KOPT-K1 (cell line): Measurements from ENCODE around the gene POLR3E.

ENCODE experiments used
- H3K27ac ChIP-seq: fragments of 200-600 bp; sonication (generic); 2 replicates; pipeline ENCODE4 v1.5.1; 2016; ENCODE audit warnings: antibody characterized with exemption, mild to moderate bottlenecking, low read depth, low read length; ENCODE audit not compliant: poor library complexity, severe bottlenecking
- H3K36me3 ChIP-seq: fragments of 200-600 bp; sonication (generic); 2 replicates; pipeline ENCODE4 v1.5.1; 2017; ENCODE audit warnings: antibody characterized with exemption, mild to moderate bottlenecking, low read length, moderate library complexity; ENCODE audit not compliant: insufficient read depth
- H3K9me3 ChIP-seq: fragments of 200-600 bp; sonication (generic); 2 replicates; pipeline ENCODE4 v1.5.1; 2017; ENCODE audit warnings: antibody characterized with exemption, low read length, mild to moderate bottlenecking; ENCODE audit not compliant: insufficient read depth, poor library complexity, severe bottlenecking

The POLR3E gene

GRCh38 chr16:22370038-22370820, 73.0 kb downstream of the POLR3E start:
- no peak overlapping the region for H3K27ac ChIP-seq
- peaks cover 30% of the 10 kb centered on the region for H3K36me3 ChIP-seq
- no peaks in the 10 kb centered on the region for H3K9me3 ChIP-seq

- peak overlapping the region; percentile 85 for H3K27ac ChIP-seq
- H3K36me3 ChIP-seq = peaks cover 24% of the 10 kb centered on the region
- no peaks in the 10 kb centered on the region for H3K9me3 ChIP-seq
Measured at GRCh38 chr16:22372882-22373661, 75.9 kb downstream of the POLR3E start.

GRCh38 chr16:22373662-22374310, 76.6 kb downstream of the POLR3E start:
- Histone ChIP-seq H3K36me3 (peaks cover 17% of the 10 kb centered on the region), H3K9me3 (no peaks in the 10 kb centered on the region), H3K27ac (peak overlapping the region; percentile 85)

GRCh38 chr16:22374311-22375116, 77.3 kb downstream of the POLR3E start, which contains the start of gene CDR2:
CDR2 (minus strand) TSS chr16:22374619; CDS start chr16:22374309, 310 bp downstream.
- no peaks in the 10 kb centered on the region for H3K9me3 ChIP-seq
- H3K36me3 ChIP-seq = peaks cover 13% of the 10 kb centered on the region
- H3K27ac ChIP-seq = peak within 1 kb of the TSS; percentile 85

- Histone ChIP-seq H3K27ac (peak overlapping the region; percentile 85), H3K9me3 (no peaks in the 10 kb centered on the region), H3K36me3 (peaks cover 12% of the 10 kb centered on the region)
Measured at GRCh38 chr16:22375117-22375962, 78.1 kb downstream of the POLR3E start.

GRCh38 chr16:22375963-22376640, 78.9 kb downstream of the POLR3E start:
- H3K9me3 ChIP-seq = no peaks in the 10 kb centered on the region
- H3K36me3 ChIP-seq = peaks cover 8% of the 10 kb centered on the region; the same call in 1 of the 2 replicates
- H3K27ac ChIP-seq = no peak overlapping the region

- Histone ChIP-seq H3K9me3 (no peaks in the 10 kb centered on the region), H3K36me3 (no peaks in the 10 kb centered on the region), H3K27ac (no peak overlapping the region)
Measured at GRCh38 chr16:22379656-22380055, 82.4 kb downstream of the POLR3E start.

- no peak overlapping the region for H3K27ac ChIP-seq
- H3K36me3 ChIP-seq = no peaks in the 10 kb centered on the region
- no peaks in the 10 kb centered on the region for H3K9me3 ChIP-seq
Measured at GRCh38 chr16:22380529-22380928, 83.3 kb downstream of the POLR3E start.

- Histone ChIP-seq H3K36me3 (no peaks in the 10 kb centered on the region), H3K9me3 (no peaks in the 10 kb centered on the region), H3K27ac (no peak overlapping the region)
Measured at GRCh38 chr16:22381392-22381791, 84.2 kb downstream of the POLR3E start.

- Histone ChIP-seq H3K36me3 (no peaks in the 10 kb centered on the region), H3K9me3 (no peaks in the 10 kb centered on the region), H3K27ac (no peak overlapping the region)
Measured at GRCh38 chr16:22383827-22384226, 86.6 kb downstream of the POLR3E start.
